ENCODE results near the gene ZNF573.

ZNF573 gene

GRCh38 chr19:37719111-37719926 lies 60.1 kb downstream of the ZNF573 start, which contains the start of gene ZNF607:
TSS of gene ZNF607 (minus strand) at chr19:37719761. CDS start at chr19:37711618, 8,143 bp downstream.
- Mint-ChIP-seq H3K27ac (peak within 1 kb of the TSS; percentile 84), H3K4me1 (ENCODE audit: low read depth) (peaks cover 17% of the 10 kb centered on the region), H3K4me3 (peak within 1 kb of the TSS; percentile 93), H3K27me3 (no peaks in the 10 kb centered on the region), H3K36me3 (peaks cover 16% of the 10 kb centered on the region), H3K9me3 (ENCODE audit: low read depth) (peaks cover 3% of the 10 kb centered on the region)

GRCh38 chr19:37718304-37718703 lies 61.1 kb downstream of the ZNF573 start:
- H3K27me3 Mint-ChIP-seq, result no peaks in the 10 kb centered on the region
- H3K36me3 Mint-ChIP-seq, result peaks cover 16% of the 10 kb centered on the region
- H3K4me1 Mint-ChIP-seq (ENCODE audit: low read depth), result peaks cover 17% of the 10 kb centered on the region
- no peaks in the 10 kb centered on the region for H3K9me3 Mint-ChIP-seq (ENCODE audit: low read depth)
- H3K4me3 Mint-ChIP-seq, result peak overlapping the region; percentile 93
- peak overlapping the region; percentile 84 for H3K27ac Mint-ChIP-seq

GRCh38 chr19:37716140-37716539 lies 63.2 kb downstream of the ZNF573 start:
- H3K27me3 Mint-ChIP-seq, result no peaks in the 10 kb centered on the region
- H3K36me3 Mint-ChIP-seq, result peaks cover 28% of the 10 kb centered on the region
- no peak overlapping the region for H3K27ac Mint-ChIP-seq
- H3K4me1 Mint-ChIP-seq (ENCODE audit: low read depth), result peaks cover 17% of the 10 kb centered on the region
- no peak overlapping the region for H3K4me3 Mint-ChIP-seq
- peaks cover 8% of the 10 kb centered on the region for H3K9me3 Mint-ChIP-seq (ENCODE audit: low read depth)

DNA sequence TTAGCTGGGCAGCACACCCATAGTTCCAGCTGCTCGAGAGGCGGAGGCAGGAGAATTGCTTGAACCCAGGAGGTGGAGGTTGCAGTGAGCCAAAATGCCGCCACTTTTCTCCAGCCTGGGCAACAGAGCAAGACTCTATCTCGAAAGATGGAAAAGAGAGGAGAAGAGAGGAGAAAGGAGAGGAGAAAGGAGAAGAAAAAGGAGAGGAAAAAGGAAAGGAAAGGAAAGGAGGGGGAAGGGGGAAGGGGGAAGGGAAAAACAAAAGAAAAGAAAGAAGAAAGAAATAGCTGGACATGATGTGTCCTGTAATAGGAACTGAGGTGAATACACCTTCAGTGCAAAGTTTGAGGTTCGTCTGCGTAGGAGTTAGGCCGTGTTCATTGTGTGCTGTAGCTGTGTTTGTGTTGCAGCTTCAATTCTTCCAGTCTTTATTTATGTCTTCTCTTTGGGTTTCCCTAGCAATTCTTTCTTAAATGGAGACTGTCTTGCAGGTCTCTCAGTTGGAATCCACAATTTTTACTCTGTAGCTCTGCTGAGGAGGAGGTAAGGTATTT lies 73.3 kb downstream of the ZNF573 start:
- no peaks in the 10 kb centered on the region for H3K27me3 Mint-ChIP-seq
- H3K4me1 Mint-ChIP-seq (ENCODE audit: low read depth), result no peaks in the 10 kb centered on the region
- H3K36me3 Mint-ChIP-seq, result peaks cover 55% of the 10 kb centered on the region
- no peak overlapping the region for H3K27ac Mint-ChIP-seq
- H3K4me3 Mint-ChIP-seq, result no peak overlapping the region
- peaks cover 22% of the 10 kb centered on the region for H3K9me3 Mint-ChIP-seq (ENCODE audit: low read depth)

DNA sequence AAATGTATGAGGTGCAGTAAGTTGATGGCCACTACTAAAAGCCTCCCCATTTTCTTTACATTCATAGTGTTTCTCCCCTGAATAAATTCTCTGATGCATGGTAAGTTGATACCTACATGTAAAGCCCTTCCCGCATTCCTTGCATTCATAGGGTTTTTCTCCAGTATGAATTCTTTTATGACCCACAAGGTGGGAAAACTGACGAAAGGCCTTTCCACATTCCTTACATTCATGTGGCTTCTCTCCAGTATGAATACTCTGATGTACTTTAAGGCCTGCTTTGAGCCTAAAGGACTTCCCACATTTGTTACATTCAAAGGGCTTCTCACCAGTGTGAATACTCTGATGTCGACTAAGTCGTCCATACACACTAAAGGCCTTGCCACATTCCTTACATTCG lies 80.3 kb downstream of the ZNF573 start:
- Mint-ChIP-seq H3K4me3 (no peak overlapping the region), H3K9me3 (ENCODE audit: low read depth) (peaks cover 32% of the 10 kb centered on the region), H3K27ac (no peak overlapping the region), H3K4me1 (ENCODE audit: low read depth) (no peaks in the 10 kb centered on the region), H3K36me3 (peaks cover 45% of the 10 kb centered on the region), H3K27me3 (no peaks in the 10 kb centered on the region)

- Mint-ChIP-seq H3K4me3 (no peak overlapping the region), H3K4me1 (ENCODE audit: low read depth) (no peaks in the 10 kb centered on the region), H3K9me3 (ENCODE audit: low read depth) (peaks cover 32% of the 10 kb centered on the region), H3K27ac (no peak overlapping the region), H3K36me3 (peaks cover 40% of the 10 kb centered on the region), H3K27me3 (no peaks in the 10 kb centered on the region)
These were observed 81.2 kb downstream of the ZNF573 start for GRCh38 chr19:37698216-37698615.

GRCh38 chr19:37695144-37695899 lies 84.1 kb downstream of the ZNF573 start:
- no peak overlapping the region for H3K4me3 Mint-ChIP-seq

DNA sequence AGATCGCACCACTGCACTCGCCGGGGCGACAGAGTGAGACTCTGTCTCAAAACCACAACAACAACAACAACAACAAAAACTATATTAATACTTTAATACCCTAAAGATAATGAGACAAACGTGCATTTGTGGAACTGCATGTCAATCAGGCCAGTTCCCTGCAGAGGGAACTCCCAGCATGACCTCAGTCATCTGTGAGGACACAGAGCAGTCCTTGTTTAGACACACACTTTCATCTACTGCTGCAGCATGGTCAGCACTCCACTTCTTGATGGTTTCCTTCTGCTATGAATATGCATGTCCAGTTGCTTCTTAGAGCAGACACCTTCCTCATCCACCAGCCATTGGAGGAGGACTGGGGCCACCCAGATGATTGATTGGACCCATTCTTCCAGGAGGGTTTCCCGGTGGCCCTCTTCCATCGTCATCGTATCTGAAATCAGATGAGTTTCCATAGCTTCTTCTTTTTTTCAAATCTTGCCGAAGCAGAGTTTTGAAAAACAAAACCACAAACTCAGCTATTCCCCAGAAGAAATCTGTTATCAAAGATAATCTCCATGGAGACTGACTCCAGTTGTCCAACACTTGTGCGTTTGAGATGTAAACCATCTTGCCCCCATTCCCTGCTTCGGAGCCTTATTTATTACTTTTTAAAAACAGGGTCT lies 86.3 kb downstream of the ZNF573 start:
- Mint-ChIP-seq H3K36me3 (peaks cover 11% of the 10 kb centered on the region), H3K27ac (no peak overlapping the region), H3K27me3 (no peaks in the 10 kb centered on the region), H3K4me1 (ENCODE audit: low read depth) (peaks cover 10% of the 10 kb centered on the region), H3K4me3 (peak overlapping the region; percentile 60), H3K9me3 (ENCODE audit: low read depth) (peaks cover 6% of the 10 kb centered on the region)

More at GRCh38 chr19:37695144-37695899, 84.1 kb downstream of the ZNF573 start:
- Mint-ChIP-seq H3K36me3 (peaks cover 25% of the 10 kb centered on the region), H3K4me1 (ENCODE audit: low read depth) (peaks cover 10% of the 10 kb centered on the region), H3K27ac (no peak overlapping the region), H3K27me3 (no peaks in the 10 kb centered on the region), H3K9me3 (ENCODE audit: low read depth) (peaks cover 18% of the 10 kb centered on the region)

- Mint-ChIP-seq H3K4me1 (ENCODE audit: low read depth) (peaks cover 10% of the 10 kb centered on the region), H3K27me3 (no peaks in the 10 kb centered on the region), H3K9me3 (ENCODE audit: low read depth) (peaks cover 2% of the 10 kb centered on the region), H3K36me3 (peaks cover 7% of the 10 kb centered on the region), H3K27ac (peak overlapping the region; percentile 96), H3K4me3 (peak overlapping the region; percentile 92)
These were observed 87.4 kb downstream of the ZNF573 start for GRCh38 chr19:37691881-37692504.

All from activated naive CD8-positive, alpha-beta T cell (primary cell).